ENCODE data around the gene ANKRD35. TPM values are rescaled to one million over a fixed set of nuclear protein-coding genes. Genes with fewer than 3 reads are reported as not detected.
A peak's percentile ranks its signal among the peaks of the same experiment; 100 is the strongest.

Gene ANKRD35
- total and polyA plus RNA-seq, 2 of the 8 experiments (the other 6 are each of a cell fraction or from before 2014, with no cell fraction given) = 1.6 to 3.0 TPM

- TF ChIP-seq E2F6 (IDR thresholded peaks at IDR 0.05) (no peak), CREB1 (IDR thresholded peaks at IDR 0.05) (0 out of 2 replicates have a peak, but pooled peaks have one; percentile 49), EZH2 (IDR thresholded peaks at IDR 0.05; ENCODE audit: low read depth, low read length, severe bottlenecking) (no peak), PHF8 (conservative IDR thresholded peaks at IDR 0.05; ENCODE audit: low read depth, low read length) (0 out of 2 replicates have a peak, but pooled peaks have one; percentile 51), NRF1 (IDR thresholded peaks at IDR 0.05; ENCODE audit: low read depth, low read length) (no peak), EGR1 (IDR thresholded peaks at IDR 0.05; ENCODE audit: borderline replicate concordance, low read depth, low read length) (no peak), HDAC2 (IDR thresholded peaks at IDR 0.05; ENCODE audit: borderline replicate concordance in 1 of 2, low read depth in 2 of 2, low read length in 2 of 2) (peak in 1 of 2 experiments; percentile 3; a peak in 1 of 4 replicates), CHD2 (IDR thresholded peaks at IDR 0.05; ENCODE audit: low read length) (peak; percentile 72; the same call in 1 of the 2 replicates), HDAC6 (IDR thresholded peaks at IDR 0.05; ENCODE audit: low read depth, low read length) (no peak), SIN3A (conservative IDR thresholded peaks at IDR 0.05 in 1 of 2, IDR thresholded peaks at IDR 0.05 in 1 of 2; ENCODE audit: low read depth in 1 of 2, low read length in 2 of 2) (0 out of 4 replicates have a peak, but pooled peaks have one; percentile 20 to 48), JUN (IDR thresholded peaks at IDR 0.05; ENCODE audit: low read depth, low read length) (no peak), KDM5A (IDR thresholded peaks at IDR 0.05; ENCODE audit: low read length) (0 out of 2 replicates have a peak, but pooled peaks have one; percentile 36)
Measured at GRCh38 chr1:145918144-145918991, 32.7 kb upstream of the ANKRD35 start, which contains the start of gene PEX11B (continued).

All from H1 (cell line).